ENCODE results near the gene TIMP3.

DNA sequence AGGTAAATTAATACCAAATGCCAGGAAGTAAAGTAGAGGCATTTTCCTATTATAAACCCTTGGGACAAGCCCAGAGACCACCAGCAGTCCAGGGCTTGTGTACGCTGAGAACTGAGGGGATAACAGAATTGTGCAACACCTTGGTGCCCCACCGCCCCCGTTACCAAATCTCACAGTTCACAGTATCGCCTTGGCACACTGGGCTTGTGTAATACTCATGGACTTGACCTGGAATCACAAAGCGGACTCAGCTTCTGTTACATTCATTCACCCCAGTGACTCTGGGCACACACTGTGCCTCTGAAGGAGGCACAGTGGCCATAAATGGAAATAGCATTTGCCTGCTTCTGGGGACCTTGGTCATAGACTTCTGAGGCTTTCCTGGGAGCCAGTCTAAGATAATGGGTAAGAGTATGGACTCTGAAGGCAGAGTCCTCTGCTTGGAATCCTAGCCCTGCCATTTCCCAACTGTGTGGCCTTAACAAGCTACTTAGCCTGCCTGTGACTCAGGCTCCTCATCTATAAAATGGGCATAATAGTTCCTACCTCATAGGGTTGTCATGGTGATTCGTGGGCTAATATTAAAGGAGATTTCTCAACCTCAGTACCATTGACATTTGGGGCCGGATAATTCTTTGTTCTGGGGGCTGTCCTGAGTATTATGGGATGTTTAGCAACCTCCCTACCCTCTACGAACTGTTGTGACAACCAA, 53.7 kb downstream of the TIMP3 start:
- TF ChIP-seq, protein P1, sequence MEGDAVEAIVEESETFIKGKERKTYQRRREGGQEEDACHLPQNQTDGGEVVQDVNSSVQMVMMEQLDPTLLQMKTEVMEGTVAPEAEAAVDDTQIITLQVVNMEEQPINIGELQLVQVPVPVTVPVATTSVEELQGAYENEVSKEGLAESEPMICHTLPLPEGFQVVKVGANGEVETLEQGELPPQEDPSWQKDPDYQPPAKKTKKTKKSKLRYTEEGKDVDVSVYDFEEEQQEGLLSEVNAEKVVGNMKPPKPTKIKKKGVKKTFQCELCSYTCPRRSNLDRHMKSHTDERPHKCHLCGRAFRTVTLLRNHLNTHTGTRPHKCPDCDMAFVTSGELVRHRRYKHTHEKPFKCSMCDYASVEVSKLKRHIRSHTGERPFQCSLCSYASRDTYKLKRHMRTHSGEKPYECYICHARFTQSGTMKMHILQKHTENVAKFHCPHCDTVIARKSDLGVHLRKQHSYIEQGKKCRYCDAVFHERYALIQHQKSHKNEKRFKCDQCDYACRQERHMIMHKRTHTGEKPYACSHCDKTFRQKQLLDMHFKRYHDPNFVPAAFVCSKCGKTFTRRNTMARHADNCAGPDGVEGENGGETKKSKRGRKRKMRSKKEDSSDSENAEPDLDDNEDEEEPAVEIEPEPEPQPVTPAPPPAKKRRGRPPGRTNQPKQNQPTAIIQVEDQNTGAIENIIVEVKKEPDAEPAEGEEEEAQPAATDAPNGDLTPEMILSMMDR (IDR thresholded peaks at IDR 0.05; ENCODE audit: poor library complexity), result no peak
- no peak for TF ChIP-seq EZH2phosphoT487 (IDR thresholded peaks at IDR 0.05; ENCODE audit: low read depth, severe bottlenecking, unreplicated experiment)
